Fibroblast of skin of left quadriceps (primary cell): Measurements from ENCODE around the gene PCGF3.
"Not testable (repeated sequence)": the region's sequence is repeated elsewhere in the genome, so short reads cannot be mapped to it uniquely, and the experiment has no call there.

Experiments
- DNase-seq, 2 experiments: peaks; one replicate each; pipeline ENCODE4 v3.0.0-alpha.2; 2013; ENCODE audit warnings: low read depth in 2 of 2

PCGF3 gene

GRCh38 chr4:704198-704891, 1.3 kb upstream of the PCGF3 start:
- DNase-seq, result no peak

- no peak for DNase-seq
Measured at GRCh38 chr4:704971-705277, 708 bp upstream of the PCGF3 start.

- DNase-seq, result not testable (repeated sequence)
Measured at GRCh38 chr4:706083-706633, 526 bp downstream of the PCGF3 start.

- no peak for DNase-seq
Measured at GRCh38 chr4:706834-707598, 1.4 kb downstream of the PCGF3 start.

GRCh38 chr4:707929-708630, 2.4 kb downstream of the PCGF3 start:
- no peak for DNase-seq

GRCh38 chr4:708631-708933, 3.0 kb downstream of the PCGF3 start:
- no peak for DNase-seq

GRCh38 chr4:709348-709747, 3.7 kb downstream of the PCGF3 start:
- no peak for DNase-seq

GRCh38 chr4:710116-710515, 4.5 kb downstream of the PCGF3 start:
- DNase-seq, result no peak

GRCh38 chr4:710916-711315, 5.3 kb downstream of the PCGF3 start:
- no peak for DNase-seq

GRCh38 chr4:712093-712492, 6.5 kb downstream of the PCGF3 start:
- DNase-seq, result no peak

- DNase-seq, result no peak
Measured at GRCh38 chr4:712916-713632, 7.4 kb downstream of the PCGF3 start.

- no peak for DNase-seq
Measured at GRCh38 chr4:714087-714486, 8.5 kb downstream of the PCGF3 start.

GRCh38 chr4:717601-718320, 12.1 kb downstream of the PCGF3 start:
- no peak for DNase-seq

GRCh38 chr4:718460-718859, 12.8 kb downstream of the PCGF3 start:
- no peak for DNase-seq

- DNase-seq, result no peak
Measured at GRCh38 chr4:720111-720860, 14.7 kb downstream of the PCGF3 start.

GRCh38 chr4:721261-722168, 15.9 kb downstream of the PCGF3 start:
- no peak for DNase-seq

GRCh38 chr4:722169-722725, 16.6 kb downstream of the PCGF3 start:
- DNase-seq, result no peak

- no peak for DNase-seq
Measured at GRCh38 chr4:722851-723360, 17.3 kb downstream of the PCGF3 start.
